Endothelial cell of umbilical vein (primary cell): Measurements from ENCODE around the gene RIOX2. TPM values are rescaled to one million over a fixed set of nuclear protein-coding genes. Genes with fewer than 3 reads are reported as not detected.

ENCODE experiments used
- BruUV-seq: library from RNA; stranded (reverse); fragments of 400-500 nt; replicated peaks from 2 replicates; lab custom pipeline; 2021; lab: Mats Ljungman, UMichigan
- CTCF ChIA-PET: fragments of 300-600, 350-600 bp; sonication (Branson Sonifier 250); formaldehyde crosslinking; loops from one replicate; lab custom pipeline; 2021; ENCODE audit warnings: antibody characterized with exemption, inconsistent platforms; lab: Charles Lee
- POLR2A ChIA-PET: fragments of 300-600, 350-600 bp; sonication (Branson Sonifier 250); formaldehyde crosslinking; loops from one replicate; lab custom pipeline; 2021; ENCODE audit warnings: antibody characterized with exemption, inconsistent platforms; lab: Charles Lee
- DNase-seq: peaks from one replicate; pipeline ENCODE4 v3.0.0-alpha.2; 2011; ENCODE audit warnings: low read depth, low spot score
- FAIRE-seq: peaks from 2 replicates; lab custom pipeline; 2011; peaks lifted over from hg19 to GRCh38; lab: Jason Lieb, UNC
- H2AFZ ChIP-seq: 2 replicates; pipeline ENCODE4 v1.6.0; 2012; ENCODE audit warnings: low read depth, low read length, control low read depth, inconsistent platforms
- H3K27ac ChIP-seq: 2 replicates; pipeline ENCODE4 v1.5.1; 2011; ENCODE audit warnings: low read depth, mild to moderate bottlenecking, control low read depth, low read length, moderate library complexity; ENCODE audit not compliant: insufficient read depth
- H3K27me3 ChIP-seq, 2 experiments: 2 replicates each; pipeline versions ENCODE4 v1.6.0 to v1.6.1; 2011; ENCODE audit warnings: low read length in 2 of 2, mixed read lengths in 1 of 2; ENCODE audit not compliant: control insufficient read depth in 2 of 2, insufficient read depth in 2 of 2
- H3K36me3 ChIP-seq, 2 experiments: 2 replicates in 1 of 2; 3 replicates in 1 of 2; pipeline ENCODE4 v1.5.1; 2011; ENCODE audit warnings: low read length in 2 of 2, mild to moderate bottlenecking in 1 of 2, moderate library complexity in 1 of 2; ENCODE audit not compliant: control insufficient read depth in 2 of 2, insufficient read depth in 2 of 2; ENCODE audit errors: extremely low read depth in 1 of 2
- H3K4me1 ChIP-seq: 3 replicates; pipeline ENCODE4 v1.5.1; 2011; ENCODE audit warnings: mild to moderate bottlenecking, low read length; ENCODE audit not compliant: control insufficient read depth, insufficient read depth; ENCODE audit errors: extremely low read depth
- H3K4me2 ChIP-seq: 2 replicates; pipeline ENCODE4 v1.6.1; 2011; ENCODE audit warnings: low read length, control low read depth, mixed read lengths; ENCODE audit not compliant: insufficient read depth
- H3K4me3 ChIP-seq, 3 experiments: fragments of 200-600 bp in 1 of 3; sonication (generic), shearing (Covaris generic) in 1 of 3; replicated peaks in 1 of 3; 2 replicates each; pipeline ENCODE4 v1.5.1; 2011 to 2016; ENCODE audit warnings: control low read depth in 3 of 3, low read length in 3 of 3, mild to moderate bottlenecking in 2 of 3, inconsistent platforms in 1 of 3, low read depth in 1 of 3, moderate library complexity in 1 of 3; ENCODE audit not compliant: insufficient read depth in 1 of 3
- H3K79me2 ChIP-seq: 2 replicates; pipeline ENCODE4 v1.6.0; 2012; ENCODE audit warnings: low read length, inconsistent platforms; ENCODE audit not compliant: control insufficient read depth, insufficient read depth
- H3K9ac ChIP-seq: replicated peaks from 2 replicates; pipeline ENCODE3; 2011; ENCODE audit warnings: low read length, control low read depth; ENCODE audit not compliant: insufficient read depth; ENCODE audit errors: extremely low read depth
- H3K9me1 ChIP-seq: replicated peaks from 3 replicates; pipeline ENCODE4 v1.6.0; 2011; ENCODE audit warnings: mild to moderate bottlenecking, low read length; ENCODE audit not compliant: control insufficient read depth, insufficient read depth; ENCODE audit errors: extremely low read depth
- H3K9me3 ChIP-seq: replicated peaks from 2 replicates; pipeline ENCODE4 v1.5.1; 2012; ENCODE audit warnings: low read length, inconsistent platforms; ENCODE audit not compliant: control insufficient read depth, insufficient read depth
- H4K20me1 ChIP-seq: replicated peaks from 2 replicates; pipeline ENCODE3; 2011; ENCODE audit warnings: mild to moderate bottlenecking, low read length; ENCODE audit not compliant: control insufficient read depth, insufficient read depth; ENCODE audit errors: extremely low read depth
- CTCF ChIP-seq, 2 donors: IDR thresholded peaks; 1 replicate in 1 of 2; 2 replicates in 1 of 2; pipeline ENCODE4 v1.5.1; 2011; ENCODE audit warnings: low read length in 2 of 2, mild to moderate bottlenecking in 2 of 2, moderate library complexity in 2 of 2, control low read depth in 1 of 2, inconsistent platforms in 1 of 2, low read depth in 1 of 2; ENCODE audit not compliant: insufficient read depth in 1 of 2; ENCODE audit errors: extremely low read depth in 1 of 2
- EZH2 ChIP-seq: IDR thresholded peaks from 2 replicates; pipeline ENCODE4 v1.6.1; 2012; ENCODE audit warnings: borderline replicate concordance, low read depth, mild to moderate bottlenecking, moderate library complexity, low read length, inconsistent platforms; ENCODE audit not compliant: severe bottlenecking
- GATA2 ChIP-seq: IDR thresholded peaks from 2 replicates; pipeline ENCODE4 v1.7.0; 2011; ENCODE audit warnings: low read depth, mild to moderate bottlenecking, moderate library complexity, mixed read lengths, low read length; ENCODE audit not compliant: insufficient read length, insufficient read depth
- MYC ChIP-seq: IDR thresholded peaks from one replicate; pipeline ENCODE4 v1.6.1; 2011; ENCODE audit warnings: mild to moderate bottlenecking, low read depth, low read length
- POLR2A ChIP-seq: IDR thresholded peaks from 2 replicates; pipeline ENCODE4 v1.6.1; 2012; ENCODE audit warnings: low read depth, mild to moderate bottlenecking, control low read depth, low read length
- POLR2AphosphoS5 ChIP-seq: IDR thresholded peaks from 2 replicates; pipeline ENCODE4 v1.6.1; 2012; ENCODE audit warnings: low read depth, mild to moderate bottlenecking, control low read depth, low read length, moderate library complexity; ENCODE audit not compliant: insufficient read depth
- dilution Hi-C: fragments of 300-500 bp; cut with MboI; formaldehyde crosslinking; loops from one replicate; pipeline ENCODE4 v1.15.0; 2019; ENCODE audit warnings: low sequenced_read_pairs; ENCODE audit not compliant: extremely low pct_ligation_motif_present
- intact Hi-C: fragments of 100-400 bp; cut with micrococcal nuclease; formaldehyde crosslinking; loops from one replicate; pipeline ENCODE4 v1.10.0; 2022
- polyA plus RNA-seq, 4 experiments: library from polyadenylated mRNA; depleted of rRNA in 3 of 4; stranded (reverse) in 3 of 4; unstranded in 1 of 4; fragments of >200 nt; gene quantifications; 2 replicates each; pipeline versions ENCODE4 v1.2.1 to v1.2.3, GENCODE V29; 2011 to 2012; ENCODE audit warnings: missing spikeins in 1 of 4
- total RNA-seq: library from RNA; stranded (reverse); gene quantifications from 2 replicates; pipeline ENCODE4 v1.2.3, GENCODE V29; 2021
- TF ChIP-seq, protein P1 (sequence below): IDR thresholded peaks from 2 replicates; pipeline ENCODE4 v1.6.1; 2011; ENCODE audit not compliant: insufficient read depth, insufficient read length

The RIOX2 gene
- total and polyA plus RNA-seq, 2 donors (not counting 3 experiments of a cell fraction or from before 2014, with no cell fraction given) = 14.5 to 30.5 TPM

GRCh38 chr3:97987306-97987705 lies 15.1 kb upstream of the RIOX2 start:
- Histone ChIP-seq H3K4me1 (peaks cover under 1% of the 10 kb centered on the region), H2AFZ (no peak overlapping the region), H3K27me3 (peaks cover 4 to 13% of the 10 kb centered on the region in 2 experiments), H3K9me3 (no peaks in the 10 kb centered on the region), H4K20me1 (no peaks in the 10 kb centered on the region), H3K79me2 (no peaks in the 10 kb centered on the region), H3K9ac (no peak overlapping the region), H3K27ac (no peak overlapping the region), H3K4me2 (no peak overlapping the region), H3K9me1 (no peaks in the 10 kb centered on the region), H3K4me3 (no peak overlapping the region), H3K36me3 (no peaks in the 10 kb centered on the region)
- FAIRE-seq (no peak), DNase-seq (no peak)
- intact Hi-C loops = no loop called here
- ChIA-PET CTCF (no interaction called here), POLR2A (no interaction called here)
- dilution Hi-C loops = no loop called here
- no TSS peak for BruUV-seq
- TF ChIP-seq EZH2 (no peak), CTCF (IDR thresholded peaks at IDR 0.05; ENCODE audit: extremely low read depth in 1 of 2, insufficient read depth in 1 of 2, low read depth in 1 of 2, low read length in 2 of 2) (no peak)

DNA sequence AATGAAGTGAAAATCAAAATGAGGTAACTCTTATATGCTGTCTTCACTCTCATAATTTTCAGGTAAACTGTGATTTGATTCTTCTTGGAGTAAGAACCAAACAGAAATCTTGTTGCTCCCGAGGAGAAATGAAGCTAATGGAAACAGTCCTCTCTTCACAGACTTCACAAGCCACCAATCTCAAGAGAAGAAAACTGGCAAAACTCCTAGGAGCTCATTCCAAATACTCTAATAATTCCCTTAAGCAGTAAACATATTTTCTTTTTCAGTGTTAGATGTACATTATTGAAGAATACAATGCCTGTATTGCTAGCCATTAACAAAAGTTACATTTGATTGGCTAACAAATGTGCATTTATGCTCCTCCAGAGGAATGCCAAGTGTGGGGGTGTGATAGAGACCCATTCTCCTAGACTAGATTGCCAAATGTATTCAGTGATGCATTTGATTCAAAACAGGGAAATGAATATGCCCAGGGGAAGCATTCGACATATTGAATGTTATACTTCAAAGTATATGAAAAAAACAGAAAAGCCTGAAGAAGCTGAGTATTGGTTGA lies 11.8 kb upstream of the RIOX2 start:
- H3K9ac ChIP-seq = no peak overlapping the region
- no peak for TF ChIP-seq EZH2
- TF ChIP-seq POLR2A = no peak
- TF ChIP-seq, protein P1, sequence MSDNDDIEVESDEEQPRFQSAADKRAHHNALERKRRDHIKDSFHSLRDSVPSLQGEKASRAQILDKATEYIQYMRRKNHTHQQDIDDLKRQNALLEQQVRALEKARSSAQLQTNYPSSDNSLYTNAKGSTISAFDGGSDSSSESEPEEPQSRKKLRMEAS = no peak
- TF ChIP-seq POLR2AphosphoS5 = no peak
- no peak for TF ChIP-seq GATA2
- no peak for TF ChIP-seq MYC
- H3K4me3 ChIP-seq = no peak overlapping the region
- peaks cover 4% of the 10 kb centered on the region for H3K4me1 ChIP-seq
- H2AFZ ChIP-seq = no peak overlapping the region
- ChIA-PET CTCF (interaction anchor here (0.8 to 1.9 kb wide), 8 partner anchors 9 to 171 kb away, joined by 3 to 13 read pairs (median 3); no protein-coding TSS in a partner anchor), POLR2A (no interaction called here)
- no peaks in the 10 kb centered on the region for H4K20me1 ChIP-seq
- DNase-seq (no peak), FAIRE-seq (no peak)
- intact Hi-C loops (no loop called here), dilution Hi-C loops (no loop called here)
- H3K9me1 ChIP-seq = no peaks in the 10 kb centered on the region
- H3K79me2 ChIP-seq = no peaks in the 10 kb centered on the region
- H3K27me3 ChIP-seq = peaks cover 2 to 5% of the 10 kb centered on the region in 2 experiments
- no peaks in the 10 kb centered on the region for H3K36me3 ChIP-seq
- no peak overlapping the region for H3K4me2 ChIP-seq
- no peak overlapping the region for H3K27ac ChIP-seq
- H3K9me3 ChIP-seq = no peaks in the 10 kb centered on the region
- BruUV-seq = no TSS peak
